ENCODE data around the gene MED12L.

GRCh38 chr3:151303751-151304150 is 218.3 kb downstream of the MED12L start:
- TF ChIP-seq CTCF (IDR thresholded peaks at IDR 0.05) (no peak), POLR2AphosphoS5 (IDR thresholded peaks at IDR 0.05) (no peak)

Measured in gastroesophageal sphincter (tissue), 3 donors.